ENCODE measurements around the gene TMEM253. TPM values are rescaled to one million over a fixed set of nuclear protein-coding genes. Genes with fewer than 3 reads are reported as not detected.

Gene TMEM253
- polyA plus RNA-seq, 1 of the 3 experiments (the other 2 are of a cell fraction), result 0.82 TPM

DNA sequence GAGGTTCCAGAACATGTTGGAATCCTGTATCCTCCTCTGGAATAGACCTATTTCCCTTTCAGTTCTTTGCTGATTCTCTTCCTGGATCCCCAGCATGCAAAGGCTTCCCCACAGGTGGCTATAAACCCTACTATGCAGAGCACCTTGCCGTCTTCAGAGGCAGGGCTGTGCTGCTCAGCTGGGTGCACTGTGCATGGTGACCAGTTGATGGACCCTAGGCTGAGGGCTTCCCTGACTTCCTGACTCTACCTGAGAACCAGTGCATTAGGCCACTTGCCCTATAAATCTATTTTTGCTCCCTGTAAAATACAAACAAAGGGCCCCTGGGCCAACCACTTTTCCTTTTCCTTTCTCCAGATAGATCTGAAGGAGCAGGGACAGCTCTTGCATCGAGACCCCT, 16.5 kb upstream of the TMEM253 start:
- Histone ChIP-seq H4K20me1 (ENCODE audit: insufficient read depth) (no peaks in the 10 kb centered on the region), H2AFZ (ENCODE audit: low read depth) (no peak overlapping the region), H3K4me2 (no peak overlapping the region; the same call in 1 of the 2 replicates), H3K4me3 (ENCODE audit: low read depth in 2 of 2, low read length in 1 of 2) (no peak overlapping the region), H3K27me3 (ENCODE audit: insufficient read depth) (no peaks in the 10 kb centered on the region), H3K9me3 (no peaks in the 10 kb centered on the region), H3K27ac (ENCODE audit: low read depth in 2 of 2, low read length in 1 of 2) (peak overlapping the region in 1 of 2 experiments; percentile 89; a peak in 2 of 4 replicates), H3F3A (replicated peaks; ENCODE audit: insufficient read depth) (peaks cover 42% of the 10 kb centered on the region), H3K36me3 (replicated peaks in 1 of 2; ENCODE audit: control insufficient read depth in 1 of 2, insufficient read depth in 2 of 2, low read length in 1 of 2) (peaks cover 63 to 80% of the 10 kb centered on the region in 2 experiments), H3K79me2 (ENCODE audit: insufficient read depth) (peaks cover 5% of the 10 kb centered on the region; the same call in 1 of the 2 replicates), H3K9me2 (no peaks in the 10 kb centered on the region), H3K4me1 (ENCODE audit: control insufficient read depth in 1 of 2, insufficient read depth in 2 of 2, low read depth in 1 of 2, low read length in 1 of 2) (peaks cover 9 to 24% of the 10 kb centered on the region in 2 experiments; a peak in 3 of 4 replicates), H3K9ac (no peak overlapping the region)
- DNase-seq, result peak; percentile 7
- ChIA-PET CTCF (interaction anchor here (1.2 to 8.6 kb wide), 5 partner anchors 11 to 70 kb away, joined by 7 to 68 read pairs (median 12); partner anchors contain the start of genes ARHGEF40 and ZNF219), POLR2A (interaction anchor here (1.2 to 1.7 kb wide), 2 partner anchors 13 kb away, joined by 4 to 11 read pairs; no protein-coding TSS in a partner anchor)
- 96% methylated on average over 2 of the region's 2 CpGs for WGBS (ENCODE audit: low lambda C conversion rate)
- TF ChIP-seq RXRA (IDR thresholded peaks at IDR 0.05; ENCODE audit: borderline replicate concordance, low read depth) (no peak), POLR2AphosphoS5 (IDR thresholded peaks at IDR 0.05; ENCODE audit: low read depth, low read length) (no peak), FOXM1 (IDR thresholded peaks at IDR 0.05; ENCODE audit: low read depth) (no peak)

DNA sequence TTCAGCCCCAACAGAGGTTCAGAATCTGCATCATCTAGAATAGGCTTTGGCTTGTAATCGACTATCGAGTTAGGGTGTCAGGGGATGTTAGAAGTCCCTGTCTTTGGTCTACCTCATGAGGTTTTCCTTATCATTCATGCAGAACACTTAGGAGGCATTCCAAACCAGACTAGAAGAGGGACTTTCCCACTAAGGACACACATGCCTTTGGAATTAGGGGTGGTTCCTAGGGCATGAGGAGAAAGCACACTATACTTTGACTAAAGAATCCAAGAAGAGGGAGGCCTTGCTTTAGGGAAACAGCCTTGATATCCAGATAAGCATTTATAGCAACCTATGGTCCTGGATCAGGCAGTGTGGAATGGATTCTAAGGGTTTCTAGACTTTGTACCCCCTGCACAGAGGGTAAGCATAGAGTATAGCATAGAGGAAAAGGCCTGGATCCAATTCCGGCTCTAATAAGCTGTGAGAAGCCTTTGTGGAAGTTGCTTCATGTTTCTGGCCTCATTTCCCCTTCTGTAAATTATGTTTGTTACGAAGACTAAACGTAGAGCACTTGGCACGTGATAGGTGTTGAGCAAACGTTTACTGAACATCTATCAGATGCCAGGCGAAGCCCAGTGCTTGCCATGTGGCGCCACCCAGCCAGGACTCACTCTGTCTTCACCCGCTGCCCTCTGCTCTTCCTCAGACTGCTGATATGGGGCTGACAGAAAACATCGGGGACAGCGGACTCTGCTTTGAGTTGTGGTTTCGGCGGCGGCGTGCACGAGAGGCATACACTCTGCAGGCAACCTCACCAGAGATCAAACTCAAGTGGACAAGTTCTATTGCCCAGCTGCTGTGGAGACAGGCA, 15.6 kb upstream of the TMEM253 start:
- H3K27ac ChIP-seq (ENCODE audit: low read depth in 2 of 2, low read length in 1 of 2), result peak overlapping the region; percentile 29 to 89
- CTCF ChIA-PET, result interaction anchor here (1.3 to 8.6 kb wide), 8 partner anchors 10 to 71 kb away, joined by 10 to 79 read pairs (median 64); partner anchors contain the start of genes ARHGEF40 and ZNF219
- peak; percentile 15 for DNase-seq

GRCh38 chr14:21086908-21087293, 14.0 kb upstream of the TMEM253 start:
- Histone ChIP-seq H3K9me2 (no peaks in the 10 kb centered on the region), H3K4me1 (ENCODE audit: control insufficient read depth in 1 of 2, insufficient read depth in 2 of 2, low read depth in 1 of 2, low read length in 1 of 2) (peaks cover 9 to 24% of the 10 kb centered on the region in 2 experiments; a peak in 3 of 4 replicates), H3K4me3 (ENCODE audit: low read depth in 2 of 2, low read length in 1 of 2) (no peak overlapping the region), H3K36me3 (replicated peaks in 1 of 2; ENCODE audit: control insufficient read depth in 1 of 2, insufficient read depth in 2 of 2, low read length in 1 of 2) (peaks cover 58 to 79% of the 10 kb centered on the region in 2 experiments), H3K27ac (ENCODE audit: low read depth in 2 of 2, low read length in 1 of 2) (peak overlapping the region; percentile 28 to 89; a peak in 3 of 4 replicates), H4K20me1 (ENCODE audit: insufficient read depth) (no peaks in the 10 kb centered on the region), H3K79me2 (ENCODE audit: insufficient read depth) (peaks cover 5% of the 10 kb centered on the region; the same call in 1 of the 2 replicates), H3K27me3 (ENCODE audit: insufficient read depth) (no peaks in the 10 kb centered on the region), H3K9ac (peak overlapping the region; percentile 46; the same call in 1 of the 2 replicates), H3K4me2 (peak overlapping the region; percentile 58; the same call in 1 of the 2 replicates), H3F3A (replicated peaks; ENCODE audit: insufficient read depth) (peaks cover 57% of the 10 kb centered on the region), H2AFZ (ENCODE audit: low read depth) (no peak overlapping the region), H3K9me3 (no peaks in the 10 kb centered on the region)
- CTCF ChIA-PET, result interaction anchor here (1.1 to 8.6 kb wide), 6 partner anchors 8 to 72 kb away, joined by 4 to 79 read pairs (median 69); partner anchors contain the start of genes ARHGEF40 and ZNF219
- TF ChIP-seq MXI1 (IDR thresholded peaks at IDR 0.05; ENCODE audit: low read depth, low read length), result no peak
- no peak for TF ChIP-seq RXRA (IDR thresholded peaks at IDR 0.05; ENCODE audit: borderline replicate concordance, low read depth)
- no peak for TF ChIP-seq FOSL2 (IDR thresholded peaks at IDR 0.05; ENCODE audit: borderline replicate concordance, low read depth)
- no peak for DNase-seq
- POLR2A ChIA-PET, result interaction anchor here (1.6 to 1.8 kb wide), 2 partner anchors 9 to 15 kb away, joined by 4 to 6 read pairs; no protein-coding TSS in a partner anchor
- 85% methylated on average over 4 of the region's 4 CpGs for WGBS (ENCODE audit: low lambda C conversion rate)

More for the DNA sequence above, 15.6 kb upstream of the TMEM253 start:
- Histone ChIP-seq H3K4me2 (no peak overlapping the region; the same call in 1 of the 2 replicates), H3K4me1 (ENCODE audit: control insufficient read depth in 1 of 2, insufficient read depth in 2 of 2, low read depth in 1 of 2, low read length in 1 of 2) (peaks cover 9 to 24% of the 10 kb centered on the region in 2 experiments; a peak in 3 of 4 replicates), H3K79me2 (ENCODE audit: insufficient read depth) (peaks cover 5% of the 10 kb centered on the region; the same call in 1 of the 2 replicates), H2AFZ (ENCODE audit: low read depth) (no peak overlapping the region), H3F3A (replicated peaks; ENCODE audit: insufficient read depth) (peaks cover 50% of the 10 kb centered on the region), H3K36me3 (replicated peaks in 1 of 2; ENCODE audit: control insufficient read depth in 1 of 2, insufficient read depth in 2 of 2, low read length in 1 of 2) (peaks cover 62 to 81% of the 10 kb centered on the region in 2 experiments), H3K27me3 (ENCODE audit: insufficient read depth) (no peaks in the 10 kb centered on the region), H3K9me2 (no peaks in the 10 kb centered on the region), H3K9ac (no peak overlapping the region), H4K20me1 (ENCODE audit: insufficient read depth) (no peaks in the 10 kb centered on the region), H3K9me3 (no peaks in the 10 kb centered on the region), H3K4me3 (ENCODE audit: low read depth in 2 of 2, low read length in 1 of 2) (no peak overlapping the region)
- POLR2A ChIA-PET, result interaction anchor here (1.7 kb wide), 1 partner anchor 14 kb away, joined by 11 read pairs; no protein-coding TSS in a partner anchor
- 87% methylated on average over 14 of the region's 17 CpGs for WGBS (ENCODE audit: low lambda C conversion rate)
- no peak for TF ChIP-seq USF2 (IDR thresholded peaks at IDR 0.05; ENCODE audit: borderline replicate concordance, low read depth, low read length)
- TF ChIP-seq POLR2AphosphoS5 (IDR thresholded peaks at IDR 0.05; ENCODE audit: low read depth, low read length), result peak; percentile 16; the same call in 1 of the 2 replicates
